ENCODE results near the gene TTLL11. TPM values are rescaled to one million over a fixed set of nuclear protein-coding genes. Genes with fewer than 3 reads are reported as not detected.

TTLL11 gene
- total and polyA plus RNA-seq, 2 of the 8 experiments (the other 6 are each of a cell fraction or from before 2014, with no cell fraction given) = 0.56 to 0.80 TPM

GRCh38 chr9:121949364-121949763, 143.7 kb downstream of the TTLL11 start:
- Histone ChIP-seq H3K9me3 (ENCODE audit: insufficient read depth in 2 of 2, low read depth in 1 of 2, low read length in 1 of 2) (no peaks in the 10 kb centered on the region), H3K27me3 (replicated peaks in 1 of 4; ENCODE audit: control insufficient read depth in 3 of 4, extremely low read depth in 1 of 4, insufficient read depth in 3 of 4, low read length in 3 of 4) (no peaks in the 10 kb centered on the region), H2AK5ac (ENCODE audit: low read depth, low read length) (no peak overlapping the region), H4K91ac (replicated peaks; ENCODE audit: insufficient read length, low read length) (no peak overlapping the region), H3K4ac (replicated peaks; ENCODE audit: insufficient read length, low read depth, low read length) (no peak overlapping the region), H4K8ac (ENCODE audit: extremely low read depth, insufficient read depth, low read length) (no peak overlapping the region), H2BK15ac (ENCODE audit: low read length) (no peak overlapping the region), H2BK20ac (ENCODE audit: low read length) (no peak overlapping the region), H2AFZ (ENCODE audit: low read length) (no peak overlapping the region), H3K23me2 (ENCODE audit: low read depth, low read length) (no peaks in the 10 kb centered on the region), H3K14ac (ENCODE audit: insufficient read length) (no peak overlapping the region), H3K18ac (ENCODE audit: extremely low read depth, low read length) (no peak overlapping the region), H2BK5ac (ENCODE audit: low read depth, low read length) (no peak overlapping the region), H4K20me1 (replicated peaks in 1 of 2; ENCODE audit: control insufficient read depth in 1 of 2, insufficient read depth in 2 of 2, low read length in 2 of 2) (no peaks in the 10 kb centered on the region), H3K4me1 (replicated peaks in 1 of 4; ENCODE audit: control insufficient read depth in 3 of 4, insufficient read depth in 4 of 4, low read length in 3 of 4) (peaks cover 0 to 8% (median 4%) of the 10 kb centered on the region in 4 experiments; a peak in 3 of 7 replicates), H3K4me3 (ENCODE audit: extremely low read depth in 1 of 4, insufficient read depth in 2 of 4, low read depth in 3 of 4, low read length in 4 of 4) (no peak overlapping the region), H3K4me2 (ENCODE audit: insufficient read depth in 1 of 2, low read depth in 2 of 2, low read length in 2 of 2) (no peak overlapping the region), H3K36me3 (ENCODE audit: control insufficient read depth in 2 of 4, insufficient read depth in 4 of 4, low read length in 3 of 4) (no peaks in the 10 kb centered on the region), H3K27ac (ENCODE audit: low read depth, low read length) (no peak overlapping the region), H2BK120ac (replicated peaks; ENCODE audit: low read depth, low read length) (no peak overlapping the region), H3K79me1 (ENCODE audit: low read depth, low read length) (no peaks in the 10 kb centered on the region; the same call in 1 of the 2 replicates), H4K5ac (ENCODE audit: insufficient read length, low read depth, low read length) (no peak overlapping the region), H3K56ac (replicated peaks; ENCODE audit: insufficient read length, low read depth, low read length) (no peak overlapping the region), H3K23ac (ENCODE audit: insufficient read length) (no peak overlapping the region), H3K9ac (replicated peaks in 1 of 4; ENCODE audit: extremely low read depth in 1 of 4, low read depth in 3 of 4, low read length in 3 of 4) (no peak overlapping the region), H2BK12ac (ENCODE audit: low read depth, low read length) (no peak overlapping the region), H3K79me2 (ENCODE audit: control insufficient read depth in 1 of 2, insufficient read depth in 2 of 2, low read length in 2 of 2) (no peaks in the 10 kb centered on the region)
- no peak for TF ChIP-seq JUN (IDR thresholded peaks at IDR 0.05; ENCODE audit: low read depth, low read length)
- no peak for TF ChIP-seq BCL11A (IDR thresholded peaks at IDR 0.05; ENCODE audit: low read depth in 2 of 2, low read length in 2 of 2)
- TF ChIP-seq KDM5A (IDR thresholded peaks at IDR 0.05; ENCODE audit: low read length) = no peak
- no peak for TF ChIP-seq SIRT6 (IDR thresholded peaks at IDR 0.05; ENCODE audit: low read length)
- TF ChIP-seq GABPA (IDR thresholded peaks at IDR 0.05; ENCODE audit: borderline replicate concordance, insufficient read depth, low read length) = no peak
- DNase-seq (ENCODE audit: low read depth in 1 of 2, low spot score in 2 of 2) (no peak), FAIRE-seq (no peak)
- ChIA-PET CTCF (ENCODE audit: partially characterized antibody) (interaction anchor here (0.6 to 2.1 kb wide), 9 partner anchors 12 to 1219 kb away, joined by 3 to 8 read pairs (median 4); no protein-coding TSS in a partner anchor), POLR2A (ENCODE audit: partially characterized antibody) (no interaction called here)
- 90% methylated on average over 4 of the region's 4 CpGs; no CpG with 5 or more reads in 1 of the 2 experiments for WGBS, 2 experiments (ENCODE audit: extremely low coverage in 1 of 2, insufficient coverage in 1 of 2, insufficient read length in 1 of 2, insufficient replicate concordance in 2 of 2, low coverage in 1 of 2, low lambda C conversion rate in 2 of 2, missing lambda C conversion rate in 1 of 2)

Data from H1 (cell line).